Lung (tissue), 12 donors: ENCODE results near the gene PROX2. TPM values are rescaled to one million over a fixed set of nuclear protein-coding genes. Genes with fewer than 3 reads are reported as not detected.
A peak's percentile ranks its signal among the peaks of the same experiment; 100 is the strongest.

Source experiments
- ATAC-seq: fragments of 200-7000 bp; cut with Tn5 transposase; one replicate; pipeline ENCODE4 v1.9.1; 2020; ENCODE audit warnings: moderate number of reproducible peaks; ENCODE audit not compliant: insufficient read depth, low FRiP score
- DNase-seq, 3 donors: peaks; one replicate each; pipeline ENCODE4 v3.0.0-alpha.2; 2013 to 2017
- H3K27ac ChIP-seq, 2 donors: one replicate each; pipeline ENCODE4 v1.5.1; 2013; ENCODE audit warnings: mild to moderate bottlenecking in 2 of 2, moderate library complexity in 2 of 2, control low read depth in 1 of 2, inconsistent platforms in 1 of 2, low read depth in 1 of 2, low read length in 1 of 2
- H3K27me3 ChIP-seq, 3 donors: one replicate each; pipeline ENCODE4 v1.5.1; 2013; ENCODE audit warnings: low read length in 2 of 3; ENCODE audit not compliant: control insufficient read depth in 3 of 3, insufficient read depth in 3 of 3
- H3K36me3 ChIP-seq, 4 donors: one replicate each; pipeline ENCODE4 v1.5.1; 2013; ENCODE audit warnings: low read length in 4 of 4, mild to moderate bottlenecking in 1 of 4, moderate library complexity in 1 of 4; ENCODE audit not compliant: control insufficient read depth in 4 of 4, insufficient read depth in 4 of 4
- H3K4me1 ChIP-seq, 5 donors: one replicate each; pipeline ENCODE4 v1.5.1; 2013; ENCODE audit warnings: low read length in 5 of 5, mild to moderate bottlenecking in 2 of 5, moderate library complexity in 1 of 5; ENCODE audit not compliant: control insufficient read depth in 5 of 5, insufficient read depth in 5 of 5
- H3K4me3 ChIP-seq: one replicate; pipeline ENCODE4 v1.5.1; 2013; ENCODE audit warnings: mild to moderate bottlenecking, control low read depth, moderate library complexity
- H3K9ac ChIP-seq, 2 donors: one replicate each; pipeline ENCODE4 v1.5.1; 2013; ENCODE audit warnings: low read length in 2 of 2, control low read depth in 1 of 2; ENCODE audit not compliant: insufficient read depth in 1 of 2
- H3K9me3 ChIP-seq, 4 donors: one replicate each; pipeline ENCODE4 v1.5.1; 2013; ENCODE audit warnings: low read length in 3 of 4, mild to moderate bottlenecking in 1 of 4, moderate library complexity in 1 of 4; ENCODE audit not compliant: control insufficient read depth in 4 of 4, insufficient read depth in 3 of 4
- WGBS, 2 donors: extraction: QIAGEN DNeasy Blood & Tissue Kit; methylation state at CpG; one replicate each; pipeline ENCODE4 v1.1.7; 2013; 5-methylcytosine and 5-hydroxymethylcytosine counted together
- polyA plus RNA-seq, 2 donors: library from polyadenylated mRNA; stranded (reverse); fragments of 200-250 nt; gene quantifications; one replicate each; pipeline ENCODE4 v1.2.1, GENCODE V29; 2013
- total RNA-seq, 2 donors: library from RNA; depleted of rRNA in 1 of 2; stranded (reverse); fragments of >200 nt in 1 of 2; gene quantifications; one replicate each; pipeline ENCODE4 v1.2.1, GENCODE V29; 2014 to 2021
- TF ChIP-seq, protein P1 (sequence below): IDR thresholded peaks from 2 replicates; pipeline ENCODE4 v1.5.1; 2012; ENCODE audit warnings: mild to moderate bottlenecking; ENCODE audit errors: control extremely low read depth, extremely low read depth
- donor health status: control.
- donor health status: control.
- donor health status: Bipolar disorder and iron deficiency.
- donor health status: healthy.
- donor health status: DM: yes; HTN: yes; CAD: no.

Gene PROX2
- total and polyA plus RNA-seq, 4 donors: 0.01 to 0.09 TPM; not detected in 2

DNA sequence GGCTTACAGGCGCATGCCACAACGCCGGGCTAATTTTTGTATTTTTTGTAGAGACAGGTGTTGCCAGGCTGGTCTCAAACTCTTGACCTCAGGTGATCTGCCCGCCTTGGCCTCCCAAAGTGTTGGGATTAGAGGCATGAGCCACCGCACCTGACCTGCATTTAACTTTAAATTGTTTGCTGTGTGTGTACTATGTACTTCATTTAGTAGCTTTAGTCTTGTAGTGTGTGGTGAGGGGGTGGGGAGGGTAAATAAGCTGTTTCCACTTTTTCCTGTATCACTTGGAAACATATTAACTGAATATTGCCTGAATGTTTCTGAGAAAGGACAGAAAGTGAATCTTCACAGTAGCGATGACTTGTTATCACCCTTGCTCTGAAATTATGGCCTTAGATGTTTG is 14.3 kb upstream of the PROX2 start:
- TF ChIP-seq, protein P1, sequence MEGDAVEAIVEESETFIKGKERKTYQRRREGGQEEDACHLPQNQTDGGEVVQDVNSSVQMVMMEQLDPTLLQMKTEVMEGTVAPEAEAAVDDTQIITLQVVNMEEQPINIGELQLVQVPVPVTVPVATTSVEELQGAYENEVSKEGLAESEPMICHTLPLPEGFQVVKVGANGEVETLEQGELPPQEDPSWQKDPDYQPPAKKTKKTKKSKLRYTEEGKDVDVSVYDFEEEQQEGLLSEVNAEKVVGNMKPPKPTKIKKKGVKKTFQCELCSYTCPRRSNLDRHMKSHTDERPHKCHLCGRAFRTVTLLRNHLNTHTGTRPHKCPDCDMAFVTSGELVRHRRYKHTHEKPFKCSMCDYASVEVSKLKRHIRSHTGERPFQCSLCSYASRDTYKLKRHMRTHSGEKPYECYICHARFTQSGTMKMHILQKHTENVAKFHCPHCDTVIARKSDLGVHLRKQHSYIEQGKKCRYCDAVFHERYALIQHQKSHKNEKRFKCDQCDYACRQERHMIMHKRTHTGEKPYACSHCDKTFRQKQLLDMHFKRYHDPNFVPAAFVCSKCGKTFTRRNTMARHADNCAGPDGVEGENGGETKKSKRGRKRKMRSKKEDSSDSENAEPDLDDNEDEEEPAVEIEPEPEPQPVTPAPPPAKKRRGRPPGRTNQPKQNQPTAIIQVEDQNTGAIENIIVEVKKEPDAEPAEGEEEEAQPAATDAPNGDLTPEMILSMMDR: no peak
- Histone ChIP-seq H3K9ac (no peak overlapping the region), H3K27ac (no peak overlapping the region), H3K9me3 (no peaks in the 10 kb centered on the region), H3K4me1 (peaks cover 0 to 17% (median 0%) of the 10 kb centered on the region in 5 donors), H3K27me3 (no peaks in the 10 kb centered on the region), H3K4me3 (no peak overlapping the region), H3K36me3 (peaks cover 26 to 42% (median 35%) of the 10 kb centered on the region in 4 donors)
- no peak for DNase-seq
- WGBS, 2 donors: 94 to 98% methylated on average over 6 of the region's 6 CpGs
- ATAC-seq: no peak

GRCh38 chr14:74888164-74889158 is 12.5 kb upstream of the PROX2 start:
- WGBS, 2 donors: 71 to 82% methylated on average over 12 of the region's 12 CpGs
- no peaks in the 10 kb centered on the region for H3K27me3 ChIP-seq
- peaks cover 0 to 35% (median 7%) of the 10 kb centered on the region in 5 donors for H3K4me1 ChIP-seq
- H3K9me3 ChIP-seq: no peaks in the 10 kb centered on the region
- TF ChIP-seq, protein P1: no peak
- no peak overlapping the region for H3K4me3 ChIP-seq
- no peak overlapping the region for H3K9ac ChIP-seq
- ATAC-seq (no peak), DNase-seq (no peak)
- H3K36me3 ChIP-seq: peaks cover 19 to 30% (median 26%) of the 10 kb centered on the region in 4 donors
- H3K27ac ChIP-seq: peak overlapping the region; percentile 46 to 63

- WGBS, 2 donors: 81 to 86% methylated on average over 3 of the region's 3 CpGs
- DNase-seq: no peak
- Histone ChIP-seq H3K4me1 (peaks cover 0 to 37% (median 10%) of the 10 kb centered on the region in 5 donors), H3K36me3 (peaks cover 9 to 17% (median 13%) of the 10 kb centered on the region in 4 donors), H3K9me3 (no peaks in the 10 kb centered on the region), H3K4me3 (no peak overlapping the region), H3K27ac (no peak overlapping the region), H3K9ac (no peak overlapping the region), H3K27me3 (no peaks in the 10 kb centered on the region)
- TF ChIP-seq, protein P1: no peak
- ATAC-seq: no peak
These were observed 10.1 kb upstream of the PROX2 start for GRCh38 chr14:74886001-74886400.
